Thyroid gland (tissue), 4 donors: ENCODE data around the gene SPINK14. TPM values are rescaled to one million over a fixed set of nuclear protein-coding genes. Genes with fewer than 3 reads are reported as not detected.

Experiments used
- DNase-seq, 2 donors: peaks; one replicate each; pipeline ENCODE4 v3.0.0-alpha.2; 2019
- H3K27ac ChIP-seq, 3 donors: fragments of 200-600 bp; sonication (generic); 1 replicate in 2 of 3; 2 replicates in 1 of 3; pipeline ENCODE4 v1.5.1; 2016 to 2019; ENCODE audit warnings: mild to moderate bottlenecking in 1 of 3, moderate library complexity in 1 of 3
- H3K27me3 ChIP-seq: fragments of 200-600 bp; sonication (generic); one replicate; pipeline ENCODE4 v1.5.1; 2019
- H3K36me3 ChIP-seq, 2 donors: fragments of 200-600 bp; sonication (generic); one replicate each; pipeline ENCODE4 v1.5.1; 2016 to 2019
- H3K4me1 ChIP-seq, 2 donors: fragments of 200-600 bp; sonication (generic); one replicate each; pipeline ENCODE4 v1.5.1; 2017 to 2019
- H3K4me3 ChIP-seq, 3 donors: fragments of 200-600 bp; sonication (generic); replicated peaks in 1 of 3; 1 replicate in 2 of 3; 2 replicates in 1 of 3; pipeline ENCODE4 v1.5.1; 2016; ENCODE audit warnings: mild to moderate bottlenecking in 1 of 3
- H3K9me3 ChIP-seq: fragments of 200-600 bp; sonication (generic); one replicate; pipeline ENCODE4 v1.5.1; 2017
- POLR2A ChIP-seq, 2 donors: fragments of 450-650 bp; IDR thresholded peaks; one replicate each; pipeline ENCODE4 v1.6.1; 2017; ENCODE audit warnings: antibody characterized with exemption in 2 of 2, mild to moderate bottlenecking in 2 of 2, moderate library complexity in 1 of 2
- WGBS, 2 donors: methylation state at CpG; one replicate each; pipeline ENCODE4 v1.1.5; 2017; 5-methylcytosine and 5-hydroxymethylcytosine counted together
- intact Hi-C: fragments of 100-400 bp; cut with DNase I; formaldehyde crosslinking; loops from one replicate; pipeline ENCODE4 v1.15.1; 2023
- total RNA-seq, 4 donors: library from RNA; depleted of rRNA; stranded (reverse); fragments of >200 nt; gene quantifications; one replicate each; pipeline ENCODE4 v1.2.3, GENCODE V29; 2016
- TF ChIP-seq, protein P1 (sequence below), 6 experiments: fragments of 200-600 bp in 3 of 6; fragments of 450-650 bp in 3 of 6; sonication (generic) in 3 of 6; IDR thresholded peaks; one replicate each; pipeline ENCODE4 v1.5.1; 2016 to 2019; ENCODE audit warnings: antibody characterized with exemption in 6 of 6, mild to moderate bottlenecking in 2 of 6, inconsistent platforms in 1 of 6, moderate library complexity in 1 of 6

SPINK14 gene, protein sequence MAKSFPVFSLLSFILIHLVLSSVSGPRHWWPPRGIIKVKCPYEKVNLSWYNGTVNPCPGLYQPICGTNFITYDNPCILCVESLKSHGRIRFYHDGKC
- not detected for total RNA-seq

DNA sequence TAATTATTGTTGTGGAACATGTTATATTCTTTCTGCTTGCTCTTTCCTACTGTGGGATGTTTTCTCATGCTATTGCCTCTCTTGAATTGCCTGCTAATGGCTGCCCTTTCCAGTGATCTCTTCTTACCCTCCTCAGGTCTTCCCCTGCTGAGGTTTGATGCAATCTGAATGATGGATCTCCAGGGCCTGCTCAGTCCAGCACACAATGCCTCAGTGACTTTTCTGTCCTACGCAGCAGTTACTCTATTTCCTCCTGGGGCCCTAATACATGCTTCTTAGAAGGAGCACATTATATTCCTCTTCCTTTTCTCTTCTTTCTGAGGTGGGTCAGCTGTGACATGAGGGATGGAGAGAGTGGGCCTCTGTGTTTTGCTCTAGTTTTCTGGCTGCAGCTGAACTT lies at the start of gene SPINK14:
Gene SPINK14 (plus strand): TSS at position 301 of the 400 bp plus-strand sequence. CDS start 1,187 bp downstream, outside the sequence.
- WGBS, 2 donors, result 88 to 97% methylated on average over 1 of the region's 1 CpG
- H3K27ac ChIP-seq, result no peak within 1 kb of the TSS

DNA sequence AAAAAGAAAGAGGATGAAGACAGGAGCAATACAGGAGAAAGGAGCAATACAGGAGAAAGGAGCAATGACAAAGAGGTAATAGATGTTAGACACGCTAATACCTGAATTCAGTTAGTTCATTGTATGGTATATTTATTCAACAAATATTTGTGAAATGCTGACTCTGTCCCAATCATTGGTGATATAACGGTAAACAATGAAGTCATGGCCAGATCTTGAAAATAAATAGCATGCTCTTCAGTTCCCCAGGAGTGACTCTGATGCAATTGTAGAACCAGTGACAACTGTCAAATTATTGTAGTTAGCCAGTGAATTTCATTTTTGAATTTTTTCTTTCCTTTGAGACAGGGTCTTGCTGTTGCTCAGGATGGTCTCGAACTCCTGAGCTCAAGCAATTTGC lies 48.0 kb upstream of the SPINK14 start:
- Histone ChIP-seq H3K27ac (no peak overlapping the region), H3K9me3 (no peaks in the 10 kb centered on the region), H3K4me3 (no peak overlapping the region), H3K36me3 (no peaks in the 10 kb centered on the region), H3K4me1 (no peaks in the 10 kb centered on the region), H3K27me3 (no peaks in the 10 kb centered on the region)
- TF ChIP-seq, protein P1, sequence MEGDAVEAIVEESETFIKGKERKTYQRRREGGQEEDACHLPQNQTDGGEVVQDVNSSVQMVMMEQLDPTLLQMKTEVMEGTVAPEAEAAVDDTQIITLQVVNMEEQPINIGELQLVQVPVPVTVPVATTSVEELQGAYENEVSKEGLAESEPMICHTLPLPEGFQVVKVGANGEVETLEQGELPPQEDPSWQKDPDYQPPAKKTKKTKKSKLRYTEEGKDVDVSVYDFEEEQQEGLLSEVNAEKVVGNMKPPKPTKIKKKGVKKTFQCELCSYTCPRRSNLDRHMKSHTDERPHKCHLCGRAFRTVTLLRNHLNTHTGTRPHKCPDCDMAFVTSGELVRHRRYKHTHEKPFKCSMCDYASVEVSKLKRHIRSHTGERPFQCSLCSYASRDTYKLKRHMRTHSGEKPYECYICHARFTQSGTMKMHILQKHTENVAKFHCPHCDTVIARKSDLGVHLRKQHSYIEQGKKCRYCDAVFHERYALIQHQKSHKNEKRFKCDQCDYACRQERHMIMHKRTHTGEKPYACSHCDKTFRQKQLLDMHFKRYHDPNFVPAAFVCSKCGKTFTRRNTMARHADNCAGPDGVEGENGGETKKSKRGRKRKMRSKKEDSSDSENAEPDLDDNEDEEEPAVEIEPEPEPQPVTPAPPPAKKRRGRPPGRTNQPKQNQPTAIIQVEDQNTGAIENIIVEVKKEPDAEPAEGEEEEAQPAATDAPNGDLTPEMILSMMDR (IDR thresholded peaks at IDR 0.05), result no peak
- no peak for TF ChIP-seq POLR2A (IDR thresholded peaks at IDR 0.05)
- DNase-seq, result no peak
- 96 to 98% methylated on average over 3 of the region's 3 CpGs for WGBS, 2 donors
- intact Hi-C loops, result loop anchor here (10.0 kb wide), 1 partner anchor 176 kb away; no protein-coding TSS in a partner anchor

More for the DNA sequence above, at the start of gene SPINK14:
- no peak for DNase-seq
- Histone ChIP-seq H3K27me3 (no peaks in the 10 kb centered on the region), H3K9me3 (no peaks in the 10 kb centered on the region), H3K4me1 (no peaks in the 10 kb centered on the region), H3K4me3 (no peak within 1 kb of the TSS), H3K36me3 (no peaks in the 10 kb centered on the region)
- TF ChIP-seq, protein P1 (IDR thresholded peaks at IDR 0.05), result no peak
- no peak for TF ChIP-seq POLR2A (IDR thresholded peaks at IDR 0.05)
- intact Hi-C loops, result no loop called here

DNA sequence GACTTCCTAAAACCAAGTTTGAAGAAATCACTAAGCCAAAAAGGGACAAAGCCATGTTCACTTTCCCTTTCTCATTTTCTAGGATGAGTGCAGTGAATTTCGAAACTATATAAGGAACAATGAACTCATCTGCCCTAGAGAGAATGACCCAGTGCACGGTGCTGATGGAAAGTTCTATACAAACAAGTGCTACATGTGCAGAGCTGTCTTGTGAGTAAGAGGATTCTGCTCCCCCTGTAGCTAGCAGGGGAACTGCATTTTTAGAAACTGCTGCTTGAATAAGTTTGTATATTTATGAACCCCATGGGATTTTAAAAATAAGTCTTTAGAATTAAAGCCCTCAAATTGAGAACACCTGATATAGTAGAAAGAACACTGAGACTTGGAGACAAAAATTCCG lies 42.7 kb upstream of the SPINK14 start:
- Histone ChIP-seq H3K27me3 (no peaks in the 10 kb centered on the region), H3K36me3 (no peaks in the 10 kb centered on the region), H3K4me1 (no peaks in the 10 kb centered on the region), H3K4me3 (no peak overlapping the region), H3K27ac (no peak overlapping the region), H3K9me3 (no peaks in the 10 kb centered on the region)
- no peak for TF ChIP-seq POLR2A (IDR thresholded peaks at IDR 0.05)
- TF ChIP-seq, protein P1 (IDR thresholded peaks at IDR 0.05), result peak in 4 of 6 experiments; percentile 9 to 25 (median 19)
- intact Hi-C loops, result loop anchor here (10.0 kb wide), 1 partner anchor 181 kb away; no protein-coding TSS in a partner anchor
- no peak for DNase-seq
- WGBS, 2 donors, result 54% methylated on average over 3 of the region's 3 CpGs

DNA sequence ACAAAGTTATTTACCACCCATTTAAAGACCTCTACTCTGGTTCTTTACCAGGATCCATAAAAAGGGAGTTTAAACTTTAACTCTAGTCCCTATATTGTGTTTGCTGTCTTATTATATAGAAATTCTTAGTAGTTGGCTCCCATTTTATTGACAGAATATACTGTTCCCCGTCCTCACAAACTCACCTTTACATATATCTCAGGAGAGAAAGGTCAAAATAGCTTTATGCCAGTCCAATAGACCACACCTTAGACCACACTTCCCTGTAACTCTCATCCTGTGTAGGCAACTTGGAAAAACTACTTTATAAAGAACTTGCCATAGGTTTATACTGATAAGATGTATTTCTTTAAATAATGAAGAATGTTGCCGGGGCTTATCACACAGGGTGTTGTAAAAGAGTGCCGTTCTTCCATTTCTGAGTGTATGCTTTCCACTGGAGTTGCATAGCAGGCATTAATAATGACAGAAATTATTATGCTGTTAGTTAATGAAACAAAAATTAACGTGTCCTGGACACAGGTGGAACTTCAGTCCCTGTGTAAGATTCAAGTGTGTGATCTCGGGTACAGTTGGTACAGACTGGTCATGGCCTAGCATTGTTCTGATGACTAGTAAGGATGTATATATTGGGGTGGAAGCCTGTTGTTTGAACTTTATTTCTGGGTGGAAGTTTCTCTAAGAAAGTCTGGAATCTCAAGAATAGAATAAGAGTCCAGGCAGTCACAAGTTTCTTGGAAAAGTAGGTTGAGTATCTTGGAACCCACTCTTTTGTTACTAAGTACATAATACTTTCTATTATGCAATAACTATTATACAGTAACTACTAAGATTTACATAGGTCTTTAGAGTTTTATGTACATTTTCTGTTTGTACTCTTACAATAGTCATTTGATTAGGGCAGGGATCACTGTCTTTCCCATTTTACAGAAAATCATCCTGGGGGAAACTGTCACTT lies 33.0 kb upstream of the SPINK14 start:
- 91 to 93% methylated on average over 5 of the region's 5 CpGs for whole genome bisulfite sequencing, 2 donors
- TF ChIP-seq POLR2A (IDR thresholded peaks at IDR 0.05), result no peak
- TF ChIP-seq, protein P1 (IDR thresholded peaks at IDR 0.05), result no peak

DNA sequence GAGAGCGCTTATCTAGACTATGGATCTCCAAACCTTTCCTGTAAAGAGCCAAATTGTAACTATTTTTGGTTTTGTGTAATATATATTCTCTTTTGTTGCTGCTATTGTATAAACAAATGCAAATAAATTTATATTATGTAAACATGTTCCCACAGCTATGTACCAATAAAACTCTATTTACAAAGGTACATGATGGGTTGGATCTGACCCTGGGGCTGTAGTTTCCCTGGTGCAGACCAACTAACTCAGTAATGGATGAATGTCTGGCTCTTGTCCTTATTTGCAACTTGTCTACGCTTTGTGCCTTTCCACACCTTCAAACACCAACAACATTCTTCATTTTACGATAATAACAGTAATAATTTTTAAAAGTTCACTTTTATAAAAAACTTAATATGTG lies 27.5 kb upstream of the SPINK14 start:
- Histone ChIP-seq H3K36me3 (no peaks in the 10 kb centered on the region), H3K27ac (no peak overlapping the region), H3K27me3 (no peaks in the 10 kb centered on the region), H3K4me3 (no peak overlapping the region), H3K9me3 (no peaks in the 10 kb centered on the region), H3K4me1 (peaks cover 16% of the 10 kb centered on the region in 2 donors)
- intact Hi-C loops, result no loop called here
- no peak for DNase-seq
- TF ChIP-seq POLR2A (IDR thresholded peaks at IDR 0.05), result no peak
- TF ChIP-seq, protein P1 (IDR thresholded peaks at IDR 0.05), result no peak
- WGBS, 2 donors, result 80 to 98% methylated on average over 3 of the region's 3 CpGs

More for the DNA sequence above, 33.0 kb upstream of the SPINK14 start:
- Histone ChIP-seq H3K4me1 (no peaks in the 10 kb centered on the region), H3K27me3 (no peaks in the 10 kb centered on the region), H3K9me3 (no peaks in the 10 kb centered on the region), H3K4me3 (no peak overlapping the region), H3K27ac (no peak overlapping the region), H3K36me3 (no peaks in the 10 kb centered on the region)
- DNase-seq, result no peak
- intact Hi-C loops, result no loop called here
